ENCODE data around the gene BEST1.

DNA sequence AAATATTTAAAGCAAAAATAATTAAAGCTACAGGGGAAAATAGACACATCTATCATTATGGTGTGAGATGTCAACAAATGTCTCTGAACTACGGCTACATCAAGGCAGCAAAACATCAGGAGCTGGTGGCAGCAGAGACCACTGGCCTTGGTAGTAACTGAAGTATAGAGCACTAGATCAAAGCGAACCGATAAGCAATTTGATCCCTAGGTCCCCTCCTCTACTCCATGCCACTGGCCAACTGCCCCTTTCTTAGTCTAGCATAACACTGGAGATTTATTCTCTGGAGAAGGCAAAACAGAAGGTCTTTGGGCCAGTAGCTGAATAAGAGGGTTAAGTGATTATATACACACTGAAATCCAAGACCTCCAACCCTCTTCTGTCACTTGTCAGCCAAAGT, 19.2 kb upstream of the BEST1 start:
- TF ChIP-seq, protein P1, sequence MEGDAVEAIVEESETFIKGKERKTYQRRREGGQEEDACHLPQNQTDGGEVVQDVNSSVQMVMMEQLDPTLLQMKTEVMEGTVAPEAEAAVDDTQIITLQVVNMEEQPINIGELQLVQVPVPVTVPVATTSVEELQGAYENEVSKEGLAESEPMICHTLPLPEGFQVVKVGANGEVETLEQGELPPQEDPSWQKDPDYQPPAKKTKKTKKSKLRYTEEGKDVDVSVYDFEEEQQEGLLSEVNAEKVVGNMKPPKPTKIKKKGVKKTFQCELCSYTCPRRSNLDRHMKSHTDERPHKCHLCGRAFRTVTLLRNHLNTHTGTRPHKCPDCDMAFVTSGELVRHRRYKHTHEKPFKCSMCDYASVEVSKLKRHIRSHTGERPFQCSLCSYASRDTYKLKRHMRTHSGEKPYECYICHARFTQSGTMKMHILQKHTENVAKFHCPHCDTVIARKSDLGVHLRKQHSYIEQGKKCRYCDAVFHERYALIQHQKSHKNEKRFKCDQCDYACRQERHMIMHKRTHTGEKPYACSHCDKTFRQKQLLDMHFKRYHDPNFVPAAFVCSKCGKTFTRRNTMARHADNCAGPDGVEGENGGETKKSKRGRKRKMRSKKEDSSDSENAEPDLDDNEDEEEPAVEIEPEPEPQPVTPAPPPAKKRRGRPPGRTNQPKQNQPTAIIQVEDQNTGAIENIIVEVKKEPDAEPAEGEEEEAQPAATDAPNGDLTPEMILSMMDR (IDR thresholded peaks at IDR 0.05; ENCODE audit: low read depth, low read length), result no peak
- no peak for TF ChIP-seq POLR2A (IDR thresholded peaks at IDR 0.05; ENCODE audit: extremely low read depth, insufficient read length)
- TF ChIP-seq, protein P2, sequence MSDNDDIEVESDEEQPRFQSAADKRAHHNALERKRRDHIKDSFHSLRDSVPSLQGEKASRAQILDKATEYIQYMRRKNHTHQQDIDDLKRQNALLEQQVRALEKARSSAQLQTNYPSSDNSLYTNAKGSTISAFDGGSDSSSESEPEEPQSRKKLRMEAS (IDR thresholded peaks at IDR 0.05; ENCODE audit: low read depth, low read length), result no peak

Data from NB4 (cell line).